ENCODE measurements around the gene LDHD.
A peak's percentile ranks its signal among the peaks of the same experiment; 100 is the strongest.
"Not testable (repeated sequence)": the region's sequence is repeated elsewhere in the genome, so short reads cannot be mapped to it uniquely, and the experiment has no call there.

The LDHD gene

GRCh38 chr16:75116081-75116910 lies at the start of gene LDHD:
TSS of gene LDHD (minus strand) at chr16:75116780. CDS start at chr16:75116720, 60 bp downstream.
- no peak for DNase-seq

GRCh38 chr16:75160386-75160785 lies 43.8 kb upstream of the LDHD start:
- DNase-seq, result no peak

DNA sequence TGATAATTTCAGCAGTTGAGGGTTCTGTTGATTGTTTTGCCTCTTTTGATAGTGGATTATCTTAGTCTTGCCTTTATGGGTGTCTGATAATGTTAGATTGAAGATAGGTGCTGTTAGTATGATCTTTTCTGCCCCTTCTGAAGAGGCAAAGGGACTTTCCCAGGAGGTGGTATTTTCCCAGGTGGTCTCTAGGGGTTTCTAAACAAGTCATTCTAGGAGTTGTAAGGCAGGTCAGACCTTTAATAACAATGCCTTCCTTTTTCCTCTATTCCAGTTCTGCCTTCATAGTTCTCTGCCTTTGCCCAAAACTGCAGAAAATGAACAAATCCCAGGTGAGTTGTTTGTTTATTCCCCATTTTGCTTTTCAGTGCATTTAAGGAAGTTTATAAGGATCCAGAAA lies 36.1 kb upstream of the LDHD start:
- no peak for DNase-seq

GRCh38 chr16:75151798-75152197 lies 35.2 kb upstream of the LDHD start:
- no peak for DNase-seq

DNA sequence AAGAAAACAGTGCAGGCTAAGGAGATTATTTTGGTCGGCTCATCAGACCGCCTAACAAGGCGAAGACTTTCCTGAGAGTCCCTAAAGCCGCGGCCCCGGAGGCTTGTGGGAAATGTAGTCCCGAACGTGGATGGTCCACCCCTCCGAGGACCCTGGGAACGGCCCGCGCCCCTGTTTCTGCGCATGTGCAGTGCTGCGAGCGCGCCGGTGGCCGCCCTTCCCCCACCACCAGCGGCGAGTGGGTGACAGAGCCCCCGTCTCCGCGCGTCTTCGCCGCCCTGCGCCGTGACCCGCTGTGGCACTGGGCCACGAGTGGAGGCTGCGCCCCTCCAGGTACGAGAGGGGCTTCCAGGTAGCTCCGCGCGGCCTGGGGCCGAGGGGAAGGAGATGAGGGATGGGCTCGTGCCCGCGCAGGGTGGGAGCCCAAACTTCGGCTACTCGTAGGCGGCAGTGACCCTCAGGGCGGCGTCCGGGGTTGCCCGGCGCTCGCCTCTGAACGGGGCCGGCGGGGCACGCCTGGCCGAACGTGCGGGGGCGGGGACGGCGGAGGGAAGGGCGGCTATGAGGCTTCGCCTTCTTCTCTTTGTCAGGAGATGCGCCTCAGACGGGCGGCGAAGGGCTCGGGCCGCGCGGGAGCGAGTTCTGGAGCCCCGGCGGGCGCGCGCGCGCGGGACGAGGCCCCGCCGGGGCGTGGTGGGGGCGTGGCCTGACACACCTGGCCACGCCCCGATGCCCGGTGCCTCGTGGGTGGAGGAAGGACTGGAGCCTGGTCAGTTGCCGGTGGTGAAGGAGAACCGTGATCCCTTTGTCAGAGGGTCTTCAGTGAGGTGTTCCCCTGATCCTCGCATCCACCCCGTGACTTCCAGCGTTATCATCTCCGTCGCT lies 32.0 kb upstream of the LDHD start, which contains the start of gene ZFP1:
TSS of gene ZFP1 (plus strand) at position 214 of the 885 bp plus-strand sequence. CDS start 4,428 bp downstream, outside the sequence.
- DNase-seq, result peak; percentile 88

GRCh38 chr16:75147968-75148310 lies 31.4 kb upstream of the LDHD start:
- DNase-seq, result no peak

DNA sequence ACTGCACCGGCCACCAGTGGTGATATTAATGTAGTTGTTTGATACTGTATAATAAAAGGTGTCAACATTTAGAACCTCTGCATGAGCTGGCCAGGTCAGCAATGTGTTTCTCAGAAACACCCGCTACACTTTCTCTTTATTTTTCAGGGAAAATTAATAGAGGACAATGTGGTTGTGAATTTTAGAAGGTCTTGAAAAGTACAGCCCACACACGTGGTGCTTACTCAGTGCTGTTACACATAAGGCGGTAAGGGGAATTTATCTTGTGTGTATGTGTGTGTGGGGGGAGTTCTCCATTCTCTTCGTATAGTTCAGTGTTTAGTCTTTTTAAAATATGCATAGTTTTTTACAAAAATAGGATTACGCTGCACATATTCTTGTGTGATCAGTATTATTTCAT lies 27.4 kb upstream of the LDHD start:
- no peak for DNase-seq

DNA sequence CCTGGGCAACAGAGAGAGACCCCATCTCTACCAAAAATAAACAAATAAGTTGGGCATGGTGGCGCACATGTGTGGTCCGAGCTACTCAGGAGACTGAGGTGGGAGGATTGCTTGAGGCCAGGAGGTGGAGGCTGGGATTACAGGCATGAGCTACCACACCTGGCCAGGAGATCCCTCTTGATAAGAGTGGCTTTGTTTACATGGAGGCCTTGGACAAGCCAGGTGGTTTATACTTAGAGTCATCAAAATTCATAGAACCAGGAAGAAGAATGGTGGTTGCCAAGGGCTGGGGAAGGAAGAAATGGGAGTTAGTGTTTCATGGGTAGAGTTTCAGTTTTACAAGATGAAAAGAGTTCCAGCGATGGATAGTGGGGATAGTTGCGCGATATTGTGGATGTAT lies 22.9 kb upstream of the LDHD start:
- DNase-seq, result no peak

GRCh38 chr16:75138636-75139035 lies 22.1 kb upstream of the LDHD start:
- no peak for DNase-seq

GRCh38 chr16:75138233-75138632 lies 21.7 kb upstream of the LDHD start:
- DNase-seq, result no peak

GRCh38 chr16:75131081-75131480 lies 14.5 kb upstream of the LDHD start:
- no peak for DNase-seq

GRCh38 chr16:75130150-75130771 lies 13.7 kb upstream of the LDHD start:
- DNase-seq, result no peak

GRCh38 chr16:75129421-75130149 lies 13.0 kb upstream of the LDHD start:
- not testable (repeated sequence) for DNase-seq

DNA sequence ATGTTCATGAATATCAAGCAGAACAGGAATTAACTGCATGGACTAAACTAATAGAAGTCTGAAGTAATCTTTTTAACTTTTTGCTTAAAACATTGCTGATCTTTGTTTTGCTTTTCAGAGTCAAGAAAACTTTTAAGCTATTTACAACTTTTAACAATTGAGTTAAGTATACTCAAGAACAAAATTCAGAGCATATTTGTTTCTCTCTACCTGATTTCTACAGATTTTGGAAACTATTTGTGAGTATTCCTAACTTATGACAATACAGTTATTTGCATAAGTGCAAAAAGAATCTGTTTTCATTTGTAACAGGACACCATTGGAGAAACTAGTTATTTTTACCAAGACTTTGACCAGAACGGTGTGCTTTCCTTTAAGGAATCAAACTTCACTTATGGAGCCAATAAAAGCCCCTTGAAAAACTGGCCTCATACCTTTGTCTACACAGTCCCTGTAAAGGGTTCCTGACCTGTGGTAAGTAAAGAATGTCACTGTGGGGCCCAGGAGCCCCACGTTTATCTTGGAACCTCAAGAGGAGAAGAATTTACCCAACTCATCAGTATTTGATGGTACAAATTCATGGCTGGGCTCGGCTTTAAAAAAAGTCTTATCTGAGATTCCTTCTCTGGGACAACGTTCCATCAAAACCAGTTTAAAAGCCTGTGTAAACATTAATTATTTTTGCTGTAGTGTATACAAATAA lies 11.3 kb upstream of the LDHD start:
- DNase-seq, result no peak

DNA sequence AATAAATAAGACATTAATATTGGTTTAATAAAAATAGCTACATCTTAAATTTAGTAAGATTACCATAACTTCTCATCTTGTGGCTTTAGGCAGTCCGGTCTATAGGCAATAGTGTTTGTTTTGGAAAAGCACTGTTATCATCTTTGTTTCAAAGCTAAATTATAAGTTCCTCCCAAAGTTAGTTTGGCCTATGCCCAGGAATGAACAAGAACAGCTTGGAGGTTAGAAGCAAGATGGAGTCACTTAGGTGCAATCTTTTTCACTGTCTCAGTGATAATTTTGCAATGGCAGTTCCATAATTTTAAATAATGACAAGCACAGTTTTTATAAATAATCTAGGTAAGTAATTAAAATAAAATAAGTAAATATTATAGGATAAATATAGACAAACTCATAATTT lies 6.0 kb upstream of the LDHD start:
- DNase-seq, result no peak

- no peak for DNase-seq
Observed at GRCh38 chr16:75121949-75122568, 5.5 kb upstream of the LDHD start.

GRCh38 chr16:75120253-75120652 lies 3.7 kb upstream of the LDHD start:
- DNase-seq, result no peak

DNA sequence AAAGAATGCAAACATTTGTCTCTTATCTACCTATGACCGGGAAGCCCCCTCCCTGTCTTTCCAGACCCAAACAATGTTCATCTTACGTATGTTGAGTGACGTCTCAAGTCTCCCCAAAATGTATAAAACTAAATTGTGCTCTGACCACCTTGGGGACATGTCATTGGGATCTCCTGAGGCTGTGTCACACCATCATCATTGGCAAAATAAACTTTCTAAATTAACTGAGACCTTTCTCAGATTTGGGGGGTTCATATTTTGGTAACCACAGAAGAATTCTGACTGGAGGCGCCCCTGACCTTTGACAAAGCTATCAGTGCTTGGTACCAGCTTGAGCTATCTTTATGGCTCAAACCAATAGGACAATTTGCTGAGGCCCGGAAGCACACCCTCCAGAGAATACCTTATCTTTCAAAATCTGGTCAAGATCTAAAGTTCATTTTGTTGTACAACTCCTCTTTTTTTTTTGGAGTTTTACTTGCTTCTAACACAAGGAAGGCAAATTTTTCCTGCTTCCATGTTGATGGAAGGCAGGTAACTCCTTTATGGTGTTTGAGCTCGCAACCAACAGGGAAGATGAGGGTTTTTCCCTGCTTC lies 2.5 kb upstream of the LDHD start:
- DNase-seq, result no peak

DNA sequence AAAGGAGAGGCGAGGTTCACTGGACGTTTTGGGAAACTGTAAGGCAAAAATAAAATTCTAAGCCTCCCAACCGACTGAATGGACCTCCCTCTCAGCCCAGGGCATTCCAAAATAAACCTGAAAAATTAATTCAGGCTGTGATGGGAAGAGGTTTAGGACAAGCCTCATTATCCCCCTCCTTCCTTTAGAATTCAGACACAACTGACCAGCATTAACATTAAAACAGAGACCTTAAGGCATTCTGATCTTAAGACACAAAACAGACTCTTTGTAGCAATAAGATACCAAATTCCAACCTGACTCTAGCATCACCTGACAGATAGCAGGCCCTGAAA lies 298 bp upstream of the LDHD start:
- DNase-seq, result no peak

GRCh38 chr16:75114946-75115825 lies 1.4 kb downstream of the LDHD start:
- no peak for DNase-seq

All from NCI-H2081 (cell line).